SK-N-MC (cell line): ENCODE measurements around the gene ARMH4.

Source experiments
- EZH2 ChIP-seq: fragments of 200-600 bp; sonication (generic); IDR thresholded peaks from one replicate; pipeline ENCODE4 v1.6.1; 2017; ENCODE audit warnings: antibody characterized with exemption
- POLR2AphosphoS5 ChIP-seq: IDR thresholded peaks from 2 replicates; pipeline ENCODE4 v1.6.1; 2012; ENCODE audit warnings: mild to moderate bottlenecking, low read depth, low read length, borderline replicate concordance

DNA sequence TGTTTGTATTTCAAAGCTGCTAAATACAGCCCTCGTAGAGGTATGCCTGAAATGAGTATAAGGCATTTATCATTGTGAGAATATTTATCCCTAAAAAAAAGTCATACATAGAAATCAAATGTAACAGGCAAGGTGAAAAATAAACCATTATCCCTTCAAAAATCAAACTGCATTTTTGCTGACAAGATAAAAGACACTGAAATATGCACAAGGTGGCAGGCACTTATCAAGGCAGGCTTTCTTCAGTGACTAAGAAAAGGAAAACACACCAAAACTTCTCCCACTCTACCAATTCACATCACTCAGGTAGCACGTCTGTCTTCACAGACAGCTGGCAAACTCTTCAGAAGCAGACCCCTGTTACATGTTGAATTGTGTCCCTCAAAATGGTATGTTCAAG is 23.6 kb downstream of the ARMH4 start:
- no peak for TF ChIP-seq POLR2AphosphoS5
- TF ChIP-seq EZH2 = no peak
